NT2/D1 (cell line): ENCODE data around the gene HTR5A.

Source experiments
- YY1 ChIP-seq: IDR thresholded peaks from 2 replicates; pipeline ENCODE4 v1.6.1; 2011; ENCODE audit not compliant: insufficient read length, insufficient read depth
- ZNF274 ChIP-seq: IDR thresholded peaks from 2 replicates; pipeline ENCODE4 v1.6.1; 2011; ENCODE audit warnings: mild to moderate bottlenecking, low read depth, low read length

DNA sequence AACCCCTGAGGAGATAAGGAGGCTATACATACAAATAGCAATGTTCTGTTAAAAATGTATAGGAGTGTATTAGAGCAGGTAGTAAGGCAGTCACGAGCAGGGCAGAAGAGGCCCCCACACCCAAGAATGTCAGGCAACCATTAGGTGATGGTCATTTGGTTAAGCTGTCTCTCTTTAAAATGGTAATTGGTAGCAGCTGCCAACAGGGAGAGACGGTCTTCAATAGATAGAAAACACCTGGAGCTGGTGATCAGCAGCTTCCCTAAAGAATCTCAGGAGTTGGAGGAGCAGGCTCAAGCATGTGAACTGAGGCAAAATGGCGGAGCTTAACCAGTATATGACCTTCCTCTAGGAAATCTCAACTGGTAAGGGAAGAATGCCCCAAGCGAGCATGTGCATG lies 26.4 kb upstream of the HTR5A start:
- TF ChIP-seq YY1 (no peak), ZNF274 (no peak)
